Neural cell (in vitro differentiated cells): ENCODE results near the gene GFRA1.

ENCODE experiments used
- EP300 ChIP-seq: fragments of 450-650 bp; conservative IDR thresholded peaks from 2 replicates; pipeline ENCODE4 v1.6.1; 2014; ENCODE audit warnings: antibody characterized with exemption, mild to moderate bottlenecking, moderate library complexity; ENCODE audit not compliant: poor library complexity, severe bottlenecking
- MXI1 ChIP-seq: fragments of 450-650 bp; conservative IDR thresholded peaks from 2 replicates; pipeline ENCODE4 v1.6.1; 2014; ENCODE audit warnings: antibody characterized with exemption, mild to moderate bottlenecking; ENCODE audit not compliant: poor library complexity, severe bottlenecking
- TAF1 ChIP-seq: IDR thresholded peaks from 2 replicates; pipeline ENCODE4 v1.6.1; 2012; ENCODE audit warnings: low read depth
- TF ChIP-seq, protein P1 (sequence below): fragments of 450-650 bp; IDR thresholded peaks from 2 replicates; pipeline ENCODE4 v1.5.1; 2014; ENCODE audit warnings: antibody characterized with exemption, mild to moderate bottlenecking, moderate library complexity; ENCODE audit not compliant: poor library complexity, severe bottlenecking
- TF ChIP-seq, protein P2 (sequence below): IDR thresholded peaks from 2 replicates; pipeline ENCODE4 v1.6.1; 2012; ENCODE audit warnings: borderline replicate concordance

DNA sequence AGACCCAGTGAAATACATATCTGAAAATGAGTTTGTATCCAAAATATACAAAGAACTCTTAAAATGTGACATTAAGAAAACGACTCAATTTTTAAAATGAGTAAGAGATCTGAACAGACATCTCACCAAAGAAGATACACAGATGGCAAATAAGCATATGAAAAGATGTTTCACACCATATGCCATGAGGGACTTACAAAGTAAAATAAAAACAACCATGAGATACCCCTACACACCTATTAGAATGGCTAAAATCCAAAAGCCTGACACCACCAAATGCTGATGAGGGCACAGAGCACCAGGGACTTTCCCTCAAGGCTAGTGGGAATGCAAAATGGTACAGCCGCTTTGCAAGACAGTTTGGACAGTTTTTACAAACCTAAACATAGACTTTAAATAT is 27.9 kb downstream of the GFRA1 start:
- TF ChIP-seq, protein P1, sequence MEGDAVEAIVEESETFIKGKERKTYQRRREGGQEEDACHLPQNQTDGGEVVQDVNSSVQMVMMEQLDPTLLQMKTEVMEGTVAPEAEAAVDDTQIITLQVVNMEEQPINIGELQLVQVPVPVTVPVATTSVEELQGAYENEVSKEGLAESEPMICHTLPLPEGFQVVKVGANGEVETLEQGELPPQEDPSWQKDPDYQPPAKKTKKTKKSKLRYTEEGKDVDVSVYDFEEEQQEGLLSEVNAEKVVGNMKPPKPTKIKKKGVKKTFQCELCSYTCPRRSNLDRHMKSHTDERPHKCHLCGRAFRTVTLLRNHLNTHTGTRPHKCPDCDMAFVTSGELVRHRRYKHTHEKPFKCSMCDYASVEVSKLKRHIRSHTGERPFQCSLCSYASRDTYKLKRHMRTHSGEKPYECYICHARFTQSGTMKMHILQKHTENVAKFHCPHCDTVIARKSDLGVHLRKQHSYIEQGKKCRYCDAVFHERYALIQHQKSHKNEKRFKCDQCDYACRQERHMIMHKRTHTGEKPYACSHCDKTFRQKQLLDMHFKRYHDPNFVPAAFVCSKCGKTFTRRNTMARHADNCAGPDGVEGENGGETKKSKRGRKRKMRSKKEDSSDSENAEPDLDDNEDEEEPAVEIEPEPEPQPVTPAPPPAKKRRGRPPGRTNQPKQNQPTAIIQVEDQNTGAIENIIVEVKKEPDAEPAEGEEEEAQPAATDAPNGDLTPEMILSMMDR = no peak
- no peak for TF ChIP-seq TAF1
- TF ChIP-seq, protein P2, sequence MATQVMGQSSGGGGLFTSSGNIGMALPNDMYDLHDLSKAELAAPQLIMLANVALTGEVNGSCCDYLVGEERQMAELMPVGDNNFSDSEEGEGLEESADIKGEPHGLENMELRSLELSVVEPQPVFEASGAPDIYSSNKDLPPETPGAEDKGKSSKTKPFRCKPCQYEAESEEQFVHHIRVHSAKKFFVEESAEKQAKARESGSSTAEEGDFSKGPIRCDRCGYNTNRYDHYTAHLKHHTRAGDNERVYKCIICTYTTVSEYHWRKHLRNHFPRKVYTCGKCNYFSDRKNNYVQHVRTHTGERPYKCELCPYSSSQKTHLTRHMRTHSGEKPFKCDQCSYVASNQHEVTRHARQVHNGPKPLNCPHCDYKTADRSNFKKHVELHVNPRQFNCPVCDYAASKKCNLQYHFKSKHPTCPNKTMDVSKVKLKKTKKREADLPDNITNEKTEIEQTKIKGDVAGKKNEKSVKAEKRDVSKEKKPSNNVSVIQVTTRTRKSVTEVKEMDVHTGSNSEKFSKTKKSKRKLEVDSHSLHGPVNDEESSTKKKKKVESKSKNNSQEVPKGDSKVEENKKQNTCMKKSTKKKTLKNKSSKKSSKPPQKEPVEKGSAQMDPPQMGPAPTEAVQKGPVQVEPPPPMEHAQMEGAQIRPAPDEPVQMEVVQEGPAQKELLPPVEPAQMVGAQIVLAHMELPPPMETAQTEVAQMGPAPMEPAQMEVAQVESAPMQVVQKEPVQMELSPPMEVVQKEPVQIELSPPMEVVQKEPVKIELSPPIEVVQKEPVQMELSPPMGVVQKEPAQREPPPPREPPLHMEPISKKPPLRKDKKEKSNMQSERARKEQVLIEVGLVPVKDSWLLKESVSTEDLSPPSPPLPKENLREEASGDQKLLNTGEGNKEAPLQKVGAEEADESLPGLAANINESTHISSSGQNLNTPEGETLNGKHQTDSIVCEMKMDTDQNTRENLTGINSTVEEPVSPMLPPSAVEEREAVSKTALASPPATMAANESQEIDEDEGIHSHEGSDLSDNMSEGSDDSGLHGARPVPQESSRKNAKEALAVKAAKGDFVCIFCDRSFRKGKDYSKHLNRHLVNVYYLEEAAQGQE = no peak
- no peak for TF ChIP-seq EP300
- no peak for TF ChIP-seq MXI1
